GM21786 (cell line): ENCODE results near the gene FSTL4.

Experiments used
- ATAC-seq: cut with Tn5 transposase; IDR thresholded peaks from one replicate; pipeline ENCODE4 v1.9.1; 2021; ENCODE audit not compliant: unreplicated experiment

The FSTL4 gene

DNA sequence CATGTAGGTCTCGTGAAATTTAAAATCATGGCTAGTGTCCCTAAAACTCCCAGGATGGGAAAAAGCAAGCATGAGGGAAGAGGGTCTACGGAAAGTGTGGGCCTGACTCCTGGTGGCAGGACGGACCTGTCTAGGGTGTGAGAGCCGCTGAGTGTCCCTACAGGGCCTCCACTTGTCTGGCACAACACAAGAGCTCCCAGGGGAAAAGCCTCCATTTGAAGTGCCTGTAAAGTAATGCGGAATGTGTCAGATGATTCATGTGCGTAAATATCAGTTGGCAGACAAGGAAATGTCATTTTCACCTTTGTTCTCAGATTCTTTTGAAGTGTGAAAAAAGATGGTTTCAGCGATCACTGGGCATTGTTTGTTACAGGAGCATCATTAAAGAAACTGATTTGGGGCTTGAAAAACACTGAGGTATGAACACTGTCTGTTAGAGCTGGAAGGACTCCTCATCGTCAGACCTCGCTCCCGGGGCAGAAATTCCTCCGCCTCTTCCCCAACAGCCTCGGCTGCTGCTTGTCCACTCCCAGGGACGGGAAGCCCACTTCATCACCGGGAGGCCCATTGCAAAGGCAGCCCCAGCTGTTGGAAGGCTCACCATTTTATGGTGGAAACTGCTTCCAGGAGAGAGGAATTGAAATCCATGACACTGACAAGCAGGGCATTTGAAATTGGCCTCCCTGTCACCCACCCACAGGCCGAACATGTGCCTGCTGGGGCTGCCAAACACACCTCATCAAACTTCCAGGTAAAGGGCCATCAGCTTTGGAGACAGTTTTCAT, 240.8 kb downstream of the FSTL4 start:
- ATAC-seq, result no peak

DNA sequence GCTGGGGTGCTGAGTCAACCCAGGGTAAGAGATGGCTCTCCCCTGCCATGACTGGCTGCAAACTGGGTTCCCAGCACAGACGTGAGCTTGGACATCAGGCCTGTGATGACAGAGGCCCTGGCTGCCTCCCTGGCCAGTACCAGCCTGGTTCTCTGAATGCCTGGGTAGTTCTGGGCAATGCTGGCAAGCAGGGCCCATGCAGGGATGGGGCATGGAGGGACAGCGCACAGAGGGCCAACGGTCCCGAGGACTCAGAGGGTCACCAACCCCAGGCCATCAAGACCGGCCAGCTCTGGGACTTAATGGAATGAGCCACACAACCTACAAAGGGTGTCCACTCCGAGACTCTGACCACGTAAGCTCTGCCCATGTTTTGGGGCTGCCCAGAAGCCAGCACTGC, 241.4 kb downstream of the FSTL4 start:
- ATAC-seq, result no peak

DNA sequence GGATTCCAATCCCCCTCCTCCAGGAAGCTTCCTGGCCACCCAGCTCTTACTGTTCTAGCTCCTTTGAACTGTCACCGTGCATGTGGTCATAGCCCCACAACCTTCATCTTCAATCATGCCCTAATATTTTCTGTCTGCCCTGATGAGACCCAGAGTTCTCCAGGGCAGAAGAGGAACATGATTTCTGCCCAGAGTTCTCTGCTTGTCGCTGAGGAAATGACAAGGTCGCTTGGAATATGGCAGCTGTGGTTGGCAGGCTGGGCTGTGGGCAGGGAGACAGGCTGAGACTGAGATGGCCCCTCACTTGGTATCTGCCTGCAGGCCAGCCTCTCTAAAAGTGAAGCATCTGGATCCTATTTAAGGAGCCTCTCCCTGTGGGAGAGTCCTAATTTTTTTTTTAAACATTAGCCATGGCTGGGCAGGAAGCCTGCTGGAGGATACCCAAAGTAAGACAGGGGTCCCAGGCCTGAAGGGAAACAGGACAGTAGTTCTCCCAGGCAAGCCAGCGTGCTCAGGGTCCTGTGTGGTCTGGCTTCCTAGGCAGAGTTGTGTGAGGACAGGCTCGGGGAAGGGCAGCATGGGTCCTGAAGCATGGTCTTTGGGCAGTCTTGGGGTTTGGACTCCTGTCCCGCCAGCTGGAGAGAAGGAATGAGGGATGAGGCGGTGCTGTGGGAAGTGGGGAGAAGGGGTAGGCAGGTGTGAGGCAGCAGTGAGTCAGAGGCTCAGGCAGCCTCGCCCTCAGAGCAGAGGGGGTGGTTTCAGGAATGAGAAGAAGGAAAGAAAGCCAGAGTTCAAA, 242.1 kb downstream of the FSTL4 start:
- no peak for ATAC-seq

DNA sequence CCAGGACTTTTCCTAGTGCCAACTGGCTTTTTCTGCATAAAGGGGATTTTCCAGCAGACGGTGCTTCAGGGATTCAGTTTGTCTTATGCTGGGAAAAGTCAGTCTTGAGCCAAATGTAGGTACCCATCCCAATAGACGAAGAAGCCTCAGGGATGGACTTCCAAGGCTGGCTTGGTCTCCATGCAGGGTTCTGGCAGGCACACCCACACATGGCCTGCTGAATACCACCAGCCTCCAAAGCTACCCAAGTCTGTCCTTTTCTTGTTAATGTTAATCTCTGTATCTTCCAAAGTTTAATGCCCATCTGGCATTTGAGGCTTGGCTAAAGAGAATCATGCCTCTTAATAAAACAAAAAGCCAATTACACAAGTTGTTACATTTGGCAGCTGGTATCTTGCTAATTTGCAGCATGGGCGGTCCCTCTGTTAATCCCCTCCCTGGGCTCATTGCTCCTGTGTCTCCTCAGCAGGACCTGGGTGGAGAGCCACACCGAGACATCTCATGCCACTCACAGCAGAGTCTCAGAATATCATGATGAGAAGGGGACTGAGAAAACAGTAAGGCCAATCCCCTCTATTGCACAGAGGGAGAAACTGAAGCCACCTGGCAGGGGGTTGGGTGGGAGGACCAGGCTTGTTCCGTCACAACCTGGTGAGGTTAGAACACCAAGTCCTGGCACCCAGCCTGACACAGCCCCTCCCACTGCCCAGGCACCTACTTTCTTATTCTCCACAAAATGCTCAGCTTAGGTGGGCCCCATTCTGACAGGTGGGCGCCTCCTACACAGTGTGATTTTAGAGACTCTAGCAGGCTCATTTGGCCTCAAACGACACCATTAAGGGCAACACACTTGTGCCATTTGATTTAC, 243.2 kb downstream of the FSTL4 start:
- no peak for ATAC-seq

DNA sequence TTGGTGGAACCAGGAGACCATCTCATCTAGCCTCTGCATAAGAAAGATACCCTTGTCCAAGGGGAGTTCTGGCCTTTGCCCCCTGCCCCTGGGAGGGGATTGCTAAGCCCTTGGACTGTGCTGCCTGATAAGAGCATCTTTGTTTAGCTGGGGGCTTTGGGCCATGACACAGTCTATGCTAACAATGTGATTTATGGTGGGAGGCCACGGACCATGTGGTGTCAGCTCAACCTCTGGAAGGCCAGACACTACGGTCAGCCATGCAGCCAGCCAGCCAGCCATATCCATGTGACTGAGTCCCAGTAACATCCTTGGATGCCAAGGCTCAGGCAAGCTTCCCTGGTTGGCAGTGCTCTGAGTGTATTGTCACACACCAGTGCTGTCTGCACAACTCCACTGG, 244.4 kb downstream of the FSTL4 start:
- ATAC-seq, result no peak

DNA sequence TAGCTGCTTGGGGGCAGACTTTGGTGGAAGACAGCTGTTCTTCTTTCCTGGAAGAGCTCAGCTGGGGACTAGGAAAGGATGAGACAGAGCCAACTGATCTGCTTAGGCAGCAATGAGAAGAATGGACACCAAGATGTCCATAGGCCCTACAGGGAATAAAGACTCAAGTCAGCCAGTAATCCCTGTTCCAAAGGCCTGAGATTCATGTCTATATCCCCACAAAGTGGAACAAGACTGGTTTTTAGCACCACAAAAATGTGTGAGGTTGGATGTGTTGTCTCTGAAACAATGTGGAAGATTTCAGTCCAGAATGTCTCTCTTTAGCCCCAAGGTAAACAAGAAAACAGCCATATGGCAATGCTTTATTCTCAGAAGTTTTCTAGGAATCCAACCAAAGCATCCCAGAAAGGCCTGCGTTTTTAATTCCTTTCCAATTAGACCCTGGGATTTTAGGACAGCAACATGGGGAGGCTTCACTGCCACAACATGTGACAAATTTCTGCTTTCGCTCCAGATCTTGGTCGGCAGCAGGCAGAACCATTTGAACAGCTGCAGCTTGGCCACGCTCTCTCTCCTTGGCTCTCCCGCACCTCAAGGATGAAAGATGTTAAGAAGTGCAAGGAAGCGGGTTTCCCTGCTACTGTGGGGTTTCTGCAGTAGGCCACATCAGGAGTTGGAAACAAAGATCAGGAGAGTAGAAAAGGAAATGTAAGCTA, 245.1 kb downstream of the FSTL4 start:
- no peak for ATAC-seq

DNA sequence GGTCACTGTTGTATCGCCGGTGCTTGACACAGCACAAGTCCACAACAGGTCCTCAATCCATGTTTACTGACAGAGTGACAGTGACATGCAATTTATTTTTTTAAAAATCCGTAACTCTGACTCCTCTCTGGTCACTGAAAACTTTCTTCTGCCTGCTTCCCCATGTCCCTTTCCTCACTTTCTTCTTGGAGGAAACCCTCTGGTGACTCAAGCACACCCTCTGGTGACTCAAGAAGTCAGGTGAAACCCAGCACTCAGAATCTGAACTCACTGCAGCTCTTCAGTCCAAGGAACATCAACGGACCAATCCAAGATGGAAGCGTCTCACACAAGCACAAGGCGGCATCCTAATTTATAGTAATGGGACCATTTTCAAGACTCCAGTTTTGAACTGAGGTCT, 245.9 kb downstream of the FSTL4 start:
- no peak for ATAC-seq

DNA sequence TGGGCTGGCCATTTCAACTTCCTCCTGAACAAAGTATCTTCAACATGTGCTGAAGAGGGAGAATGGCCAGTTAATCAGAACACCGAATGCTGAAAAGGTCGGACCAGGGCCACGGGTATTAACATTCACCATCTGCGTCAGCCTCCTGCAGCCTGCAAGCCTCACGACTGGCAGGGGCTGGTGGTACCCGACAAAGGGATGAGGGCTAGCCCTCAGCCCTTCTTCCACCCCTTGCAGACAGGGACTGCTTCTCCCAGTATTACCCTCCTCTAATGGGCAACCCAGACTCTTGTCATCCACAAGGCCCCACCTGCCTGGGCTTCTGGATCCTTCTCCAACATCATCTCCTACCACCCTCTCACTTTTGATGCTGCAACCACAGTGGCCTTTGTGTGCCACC, 246.6 kb downstream of the FSTL4 start:
- no peak for ATAC-seq

DNA sequence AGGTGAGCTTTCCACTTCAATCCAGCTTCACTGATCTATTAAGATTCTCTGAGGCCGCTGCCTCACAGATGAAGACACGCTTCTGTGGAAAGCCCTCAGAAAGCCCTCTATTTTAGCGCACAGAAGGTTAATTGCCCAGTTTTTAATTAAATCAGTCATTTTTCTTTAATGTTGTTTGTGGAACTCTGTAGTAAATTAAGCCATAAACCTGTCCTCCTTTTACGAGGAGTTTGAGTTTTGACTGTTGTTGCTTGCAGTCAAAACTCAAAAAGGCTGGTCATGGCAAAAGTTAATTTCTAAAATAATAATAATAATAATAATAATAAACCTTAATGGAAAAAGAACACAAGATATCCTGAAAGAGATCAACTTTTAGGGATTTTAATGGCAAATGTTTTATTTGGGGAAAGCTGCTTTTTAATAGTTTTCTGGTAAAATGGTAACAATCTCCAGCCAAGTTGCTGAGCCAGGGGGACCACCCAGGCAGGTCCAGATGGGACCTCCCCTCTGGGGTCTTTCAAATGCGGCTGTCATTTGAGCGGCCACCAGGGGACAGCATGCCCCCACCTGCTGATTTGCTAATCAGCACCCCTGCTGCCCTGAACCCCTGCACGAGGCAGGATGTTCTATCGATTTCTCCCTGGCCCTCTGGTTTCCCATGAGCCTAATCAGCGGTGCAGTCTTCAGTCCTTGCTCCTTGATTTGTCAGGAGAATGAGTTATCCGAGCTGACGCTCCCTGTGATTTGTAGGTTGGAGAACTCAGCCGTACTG, 247.2 kb downstream of the FSTL4 start:
- ATAC-seq, result no peak

DNA sequence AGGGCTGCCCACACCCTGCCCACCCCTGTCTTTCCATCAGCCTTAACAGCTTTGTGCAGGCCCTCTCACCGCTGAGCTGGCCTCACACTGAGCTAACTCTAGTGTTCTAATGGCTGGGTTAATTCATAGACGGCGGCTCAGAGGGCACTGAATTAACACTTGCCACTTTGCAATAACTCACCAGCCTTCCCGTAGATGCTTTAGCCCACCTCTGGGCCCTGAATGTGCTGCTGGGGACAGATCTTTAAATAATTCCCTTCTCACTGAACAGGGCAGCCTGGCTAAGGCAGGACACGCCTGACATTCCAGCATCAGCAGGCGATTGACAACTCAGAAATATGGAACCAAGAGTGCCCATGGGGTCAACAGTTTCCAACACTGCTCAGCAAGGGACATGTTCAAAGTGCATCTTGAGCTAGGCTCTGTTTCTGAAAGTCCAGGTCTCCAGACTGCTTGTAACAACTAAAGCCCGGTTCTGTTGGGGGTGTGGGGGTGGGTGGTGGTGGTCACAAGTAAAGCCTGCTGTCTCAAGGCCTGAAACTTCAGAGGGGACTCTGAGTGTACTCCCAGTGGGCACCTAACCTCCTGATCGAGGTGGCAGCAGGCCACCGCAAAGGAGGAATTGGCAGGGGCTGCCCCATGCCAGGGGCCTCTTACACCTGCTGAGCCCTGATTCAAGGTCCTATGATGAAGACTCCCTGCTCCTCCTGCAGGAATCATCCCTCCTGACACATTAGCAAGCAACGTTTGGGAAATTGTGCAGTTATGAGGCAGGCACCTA, 248.3 kb downstream of the FSTL4 start:
- ATAC-seq, result no peak

DNA sequence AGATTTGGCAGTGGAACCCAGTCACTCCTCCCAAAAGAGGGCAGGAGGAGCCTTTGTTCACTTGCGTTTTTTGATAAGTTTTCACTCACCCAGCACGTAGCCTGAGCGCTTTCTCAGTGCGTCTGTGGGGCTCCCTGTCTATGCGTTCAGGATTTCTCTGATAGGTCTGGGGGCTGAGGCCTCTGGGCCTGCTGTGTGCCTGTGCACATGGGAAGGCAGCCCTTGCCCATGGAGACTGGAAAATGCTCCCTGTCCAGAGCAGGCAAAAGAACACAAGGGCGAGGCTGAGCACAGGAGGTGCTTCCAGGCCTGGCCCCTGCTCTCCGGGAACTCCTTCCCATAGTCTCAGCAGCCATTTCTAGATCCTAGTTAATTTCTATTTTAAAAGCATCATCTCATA, 249.9 kb downstream of the FSTL4 start:
- ATAC-seq, result no peak

DNA sequence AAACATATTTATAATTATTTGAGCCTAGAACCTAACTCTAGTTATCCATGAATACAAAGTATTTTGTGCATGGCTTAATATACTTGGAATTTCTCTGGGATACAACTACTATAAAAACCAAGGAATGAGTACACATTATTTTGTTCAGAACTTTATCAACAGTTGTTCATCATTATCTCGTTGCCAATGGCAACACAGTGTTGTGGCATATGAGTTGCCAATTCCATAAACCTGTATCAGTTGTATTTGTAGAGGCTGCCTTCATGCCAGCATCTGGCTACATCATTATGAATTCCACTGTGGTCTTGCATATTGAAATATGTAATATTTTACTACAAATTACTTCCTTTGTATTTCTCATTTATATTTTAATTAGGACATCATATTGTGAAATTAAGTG, 250.4 kb downstream of the FSTL4 start:
- no peak for ATAC-seq

DNA sequence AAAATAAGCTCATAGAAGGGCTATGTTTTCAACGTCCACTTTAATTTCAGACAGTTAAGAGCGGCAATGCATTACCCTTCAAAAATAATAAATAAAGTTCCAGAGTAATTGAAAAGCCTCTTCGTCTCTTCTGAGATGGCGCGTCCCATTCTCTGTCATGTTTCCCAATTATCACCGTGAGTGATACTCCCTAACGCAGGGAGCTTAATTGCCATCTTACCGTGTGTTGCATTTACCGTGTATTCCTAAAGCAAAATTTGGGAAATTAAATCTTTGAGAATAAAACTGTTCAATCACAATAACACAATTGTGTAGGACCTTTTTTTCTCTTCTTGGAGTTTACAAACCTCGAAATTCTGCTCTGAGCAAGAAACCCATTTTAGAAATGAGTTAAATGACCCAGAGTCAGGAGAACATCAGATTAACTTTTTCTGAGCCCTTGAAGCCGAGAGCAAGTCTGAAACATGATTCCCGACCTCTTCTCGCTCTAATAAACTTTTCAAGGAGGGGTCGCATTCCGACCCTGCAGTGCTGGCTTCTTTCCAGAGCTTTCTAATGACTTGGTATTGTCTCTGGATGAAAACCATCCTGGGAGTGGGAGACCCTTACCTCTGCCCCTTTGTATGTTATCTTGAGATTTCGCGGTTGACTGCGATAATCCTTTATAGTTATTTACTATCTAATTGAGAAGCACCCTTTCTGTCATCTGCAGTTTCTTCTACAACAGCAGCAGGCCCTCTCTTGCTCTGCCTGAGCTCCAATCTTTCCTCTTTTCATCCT, 251.5 kb downstream of the FSTL4 start:
- ATAC-seq, result no peak

DNA sequence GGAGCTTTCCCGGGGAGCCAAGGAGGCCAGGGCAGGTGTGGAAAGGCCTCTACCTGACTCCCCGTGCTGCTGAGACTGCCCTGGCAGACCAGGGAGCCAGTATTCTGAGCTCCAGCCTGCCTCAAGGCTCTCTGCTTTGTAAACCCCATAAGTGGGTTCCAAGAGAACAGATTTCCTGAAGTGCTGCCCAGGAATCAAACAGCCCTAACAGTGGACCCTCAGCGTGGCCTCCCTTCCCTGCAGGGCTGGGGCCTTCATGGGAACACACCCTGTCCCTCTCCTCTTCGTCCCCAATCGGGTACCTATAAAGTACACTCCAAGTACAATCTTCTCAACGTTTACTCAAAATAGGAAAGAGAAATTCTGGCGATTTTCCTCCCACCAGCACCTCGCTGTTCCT, 252.5 kb downstream of the FSTL4 start:
- ATAC-seq, result no peak

DNA sequence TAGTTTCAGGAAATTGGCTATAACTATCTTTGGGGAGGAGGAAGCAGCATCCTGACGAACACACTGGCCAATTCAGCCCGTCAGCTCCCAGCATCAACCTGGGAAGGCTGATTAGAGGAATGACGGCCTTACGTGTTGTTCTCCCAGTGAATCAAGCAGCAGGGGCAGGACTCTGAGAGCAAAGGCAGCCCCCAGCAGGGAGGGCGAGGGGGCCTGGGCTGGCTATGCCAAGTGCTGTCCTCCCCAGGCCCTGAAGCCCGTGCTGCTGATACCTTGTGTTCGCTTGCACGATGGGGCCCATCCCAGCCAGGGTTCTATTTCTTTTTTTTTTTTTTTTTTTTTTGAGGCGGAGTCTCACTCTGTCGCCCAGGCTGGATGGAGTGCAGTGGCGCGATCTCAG, 254.1 kb downstream of the FSTL4 start:
- ATAC-seq, result no peak

DNA sequence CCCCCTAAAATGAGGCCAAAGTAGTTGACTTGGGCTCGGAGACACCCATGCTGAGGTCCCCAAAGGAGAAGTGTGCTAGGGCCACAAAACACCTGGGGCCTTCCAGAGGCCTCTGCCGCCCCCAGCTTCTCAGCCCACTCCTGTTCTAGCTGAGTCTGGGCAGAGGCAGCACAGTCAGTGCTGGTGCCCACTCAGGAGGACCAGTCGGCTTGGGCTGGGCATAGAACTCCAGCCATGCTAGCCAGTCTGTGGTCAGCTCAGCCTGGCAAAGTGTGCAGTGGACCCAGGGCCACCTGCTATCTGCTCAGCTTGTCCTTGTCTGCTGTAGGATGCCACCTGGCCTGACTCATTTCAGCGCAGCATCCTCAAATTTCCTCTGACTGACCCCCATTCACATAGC, 254.6 kb downstream of the FSTL4 start:
- ATAC-seq, result no peak

DNA sequence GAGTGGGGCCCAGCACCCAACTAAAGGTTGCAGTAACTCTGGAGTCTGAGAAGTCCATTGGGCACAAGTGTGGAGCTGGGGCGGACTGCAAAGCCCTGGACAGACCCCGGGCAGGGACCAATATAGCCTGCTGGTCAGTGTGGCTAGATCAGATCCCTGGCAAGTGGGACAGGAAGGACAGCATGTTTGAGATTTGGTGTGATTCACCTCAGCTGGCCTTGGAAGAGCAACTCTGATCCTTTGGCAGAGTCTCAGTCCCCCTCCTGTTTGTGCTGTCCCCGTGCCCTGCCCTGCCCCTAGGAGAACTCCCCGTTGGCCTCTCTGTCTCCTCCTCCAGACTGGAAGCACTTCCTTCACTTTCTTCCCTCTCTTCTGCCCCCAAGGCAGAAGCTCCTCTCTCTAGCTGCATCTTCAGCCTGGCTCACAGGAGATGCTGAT, 255.3 kb downstream of the FSTL4 start:
- no peak for ATAC-seq

DNA sequence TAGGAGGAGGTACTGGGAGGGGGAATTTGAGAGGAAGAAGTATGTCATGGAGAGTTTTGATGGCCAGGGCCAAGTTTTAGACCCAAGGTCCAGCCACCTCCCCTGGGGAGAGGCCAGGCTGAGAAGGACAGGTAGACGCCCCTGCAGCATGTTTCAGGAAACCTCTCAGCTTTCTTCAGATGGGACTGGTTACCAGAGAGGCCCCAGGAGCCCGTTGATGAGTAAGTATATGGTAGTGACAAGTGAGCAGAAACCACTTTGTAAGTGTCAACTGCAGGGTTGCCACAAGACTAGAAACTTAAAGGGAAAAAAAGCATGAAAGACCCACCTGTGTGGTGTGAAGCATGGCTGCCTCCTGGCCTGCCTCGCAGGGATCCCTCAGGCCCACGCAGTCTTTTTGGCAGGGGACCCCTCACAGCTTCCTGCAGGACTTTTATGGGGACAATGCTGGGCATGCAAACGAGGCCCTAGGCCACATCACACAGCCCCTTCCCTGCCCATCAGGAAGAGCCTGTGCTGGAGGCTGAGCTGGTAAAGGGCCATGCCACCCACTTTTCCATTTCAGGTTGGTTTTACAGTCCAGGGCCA, 255.9 kb downstream of the FSTL4 start:
- ATAC-seq, result no peak
